GM18499 (cell line): ENCODE results near the gene ELK3.

Experiments used
- ATAC-seq: cut with Tn5 transposase; IDR thresholded peaks from one replicate; pipeline ENCODE4 v1.9.1; 2021; ENCODE audit warnings: moderate number of reproducible peaks; ENCODE audit not compliant: insufficient read depth, unreplicated experiment

ELK3 gene

DNA sequence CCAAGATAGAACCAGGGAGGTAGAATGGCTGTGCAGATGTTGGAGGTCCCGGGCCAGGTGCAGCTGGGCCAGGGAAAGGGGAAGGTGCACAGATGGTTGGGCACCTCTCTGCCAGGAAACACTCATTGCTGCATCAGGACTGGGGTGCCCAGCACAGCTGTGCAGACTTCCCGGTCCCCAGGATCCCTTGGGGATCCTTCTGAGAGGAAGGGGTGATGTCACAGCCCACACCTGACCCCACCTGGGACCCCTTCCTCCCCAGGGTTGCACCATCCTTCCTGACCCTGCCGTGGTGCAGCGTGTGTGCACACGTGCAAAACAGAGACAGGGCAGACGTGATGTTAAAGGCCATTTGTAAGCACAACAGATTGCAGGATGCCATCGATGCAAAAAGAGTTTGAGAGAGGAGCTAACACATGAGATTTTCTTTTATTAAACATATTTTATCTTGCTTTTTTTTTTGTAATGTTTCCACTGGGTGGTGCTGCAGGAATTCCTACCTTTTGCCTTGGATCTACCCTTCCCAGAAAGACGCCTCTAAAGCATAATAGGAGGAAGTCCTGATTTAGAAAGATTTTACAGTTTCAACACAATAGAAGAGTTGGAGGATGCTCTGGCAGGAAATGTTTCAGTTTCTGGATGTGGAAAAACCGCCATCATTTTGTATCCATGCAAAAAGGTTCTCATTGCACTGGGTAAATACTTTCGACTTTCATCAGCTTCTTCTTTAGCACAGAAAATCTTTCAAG, 14.8 kb downstream of the ELK3 start:
- ATAC-seq, result no peak

DNA sequence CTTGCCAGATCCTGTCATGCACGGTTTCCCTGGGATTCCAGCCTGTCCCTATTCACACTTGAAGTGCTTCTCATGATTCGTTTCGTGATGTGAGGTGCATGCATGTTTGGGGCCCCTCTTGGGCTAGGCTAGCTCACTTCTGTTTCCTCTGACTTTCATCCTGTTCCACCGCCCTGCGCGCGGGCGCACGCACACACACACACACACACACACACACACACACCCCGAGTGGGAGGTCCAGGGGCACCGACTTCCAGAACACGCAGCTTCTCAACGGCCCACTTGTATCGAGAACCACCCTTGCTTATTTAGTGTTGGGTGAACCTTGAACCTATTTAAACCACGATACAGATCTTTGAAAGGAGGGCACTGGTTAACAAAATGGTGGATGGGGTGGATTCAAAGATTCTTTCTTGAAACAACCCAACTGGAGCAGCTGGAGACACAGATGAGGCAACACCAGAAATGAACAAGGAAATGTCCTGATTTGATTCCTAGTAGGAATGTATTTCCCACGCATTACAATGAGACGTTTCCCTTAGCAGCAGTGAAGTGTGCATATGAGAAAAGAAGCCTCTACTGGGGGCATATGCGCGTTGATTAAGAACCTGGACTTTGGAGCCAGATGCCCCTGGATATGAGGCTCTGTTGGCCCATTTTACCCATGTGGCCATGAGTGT, 16.3 kb downstream of the ELK3 start:
- no peak for ATAC-seq

DNA sequence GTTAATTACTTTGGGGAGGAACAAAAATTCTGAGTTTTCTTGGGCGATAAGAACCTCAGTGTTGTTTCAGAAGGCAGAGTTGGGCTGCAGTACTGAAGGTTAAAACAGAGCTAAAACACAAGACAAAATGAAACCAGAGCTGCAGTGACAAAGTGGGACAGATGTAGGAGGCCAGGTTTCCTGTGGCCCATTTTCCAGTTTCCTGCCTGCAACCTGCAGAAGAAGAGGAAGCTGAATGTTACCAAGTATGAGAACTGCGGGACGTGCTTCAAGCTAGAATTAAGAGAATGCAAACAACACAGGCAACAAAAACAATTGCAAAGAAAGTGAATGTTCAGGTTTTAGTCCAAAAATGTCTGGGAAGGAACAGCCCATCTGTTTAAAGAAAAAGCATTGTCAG, 17.8 kb downstream of the ELK3 start:
- no peak for ATAC-seq

DNA sequence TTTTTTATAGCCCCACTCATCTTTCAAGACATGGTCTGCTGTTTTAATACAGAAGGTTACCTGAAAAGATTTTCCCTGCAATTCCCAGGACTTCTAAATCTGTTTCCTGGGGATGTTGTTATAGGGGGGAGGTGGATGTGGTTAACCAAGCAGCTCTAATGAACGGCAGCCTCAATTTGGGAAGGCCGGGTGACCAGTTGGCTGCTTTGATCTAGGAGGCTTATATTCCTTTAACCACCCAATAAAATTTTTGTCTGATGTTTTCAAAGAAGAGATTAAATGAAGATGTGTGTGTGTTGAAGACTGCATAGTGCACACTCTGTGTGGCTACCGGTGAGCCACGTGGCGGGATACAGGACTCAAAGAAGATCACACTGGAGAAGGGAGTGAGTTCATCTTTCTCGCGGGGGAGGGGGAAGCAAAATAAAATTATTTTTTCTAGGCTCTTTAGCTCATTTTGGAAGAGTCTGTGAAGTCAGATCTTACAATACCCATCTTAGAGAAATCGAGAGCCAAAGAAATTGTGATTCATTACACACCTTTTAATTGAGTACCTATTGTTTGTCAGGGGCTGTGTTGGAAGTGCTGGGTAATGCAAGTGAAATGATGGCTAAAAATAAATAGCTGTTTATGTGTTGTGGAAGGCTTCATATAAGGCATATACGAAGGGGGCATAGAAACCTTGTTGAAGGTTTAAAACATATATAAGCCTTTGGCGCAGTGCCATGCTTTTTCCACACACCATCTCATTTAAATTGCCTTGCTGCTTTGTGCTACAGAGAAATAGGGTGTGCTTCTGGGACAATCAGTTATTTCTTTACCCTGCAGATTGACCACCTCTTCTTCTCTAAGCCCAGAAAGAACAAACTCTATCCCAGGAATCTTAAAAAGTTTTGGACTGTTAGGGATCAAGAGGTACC, 18.5 kb downstream of the ELK3 start:
- ATAC-seq, result no peak

DNA sequence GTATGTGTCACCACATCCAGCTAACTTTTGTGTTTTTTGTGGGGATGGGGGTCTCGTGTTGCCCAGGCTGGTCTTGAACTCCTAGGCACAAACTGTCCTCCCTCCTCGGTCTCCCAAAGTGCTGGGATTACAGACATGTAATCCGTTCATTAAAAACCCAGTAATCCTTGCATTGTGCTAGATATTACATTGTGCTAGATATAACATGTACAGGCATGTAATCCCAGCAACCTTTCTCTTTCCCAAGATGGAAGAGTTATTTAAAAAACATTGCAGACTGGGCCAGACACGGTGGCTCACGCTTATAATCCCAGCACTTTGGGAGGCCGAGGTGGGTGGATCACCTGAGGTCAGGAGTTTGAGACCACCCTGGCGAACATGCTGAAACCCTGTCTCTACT, 19.7 kb downstream of the ELK3 start:
- no peak for ATAC-seq

DNA sequence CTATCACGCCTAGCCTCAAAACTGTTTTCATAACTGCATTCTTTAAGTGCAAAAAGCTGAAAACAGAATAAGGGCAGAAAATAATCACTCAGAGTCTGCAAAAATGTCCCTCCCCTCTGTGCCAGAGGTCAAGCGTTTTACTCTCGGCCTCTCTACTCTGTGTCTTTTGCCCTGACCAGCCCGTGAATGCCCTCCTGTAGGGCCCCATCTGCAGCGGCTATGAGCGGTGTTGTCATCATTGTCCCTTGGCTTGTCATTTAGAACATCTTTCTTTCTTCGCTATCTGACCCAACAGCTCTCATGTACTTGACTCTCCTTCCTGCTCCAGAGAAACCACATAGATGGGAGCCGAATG, 21.7 kb downstream of the ELK3 start:
- no peak for ATAC-seq

DNA sequence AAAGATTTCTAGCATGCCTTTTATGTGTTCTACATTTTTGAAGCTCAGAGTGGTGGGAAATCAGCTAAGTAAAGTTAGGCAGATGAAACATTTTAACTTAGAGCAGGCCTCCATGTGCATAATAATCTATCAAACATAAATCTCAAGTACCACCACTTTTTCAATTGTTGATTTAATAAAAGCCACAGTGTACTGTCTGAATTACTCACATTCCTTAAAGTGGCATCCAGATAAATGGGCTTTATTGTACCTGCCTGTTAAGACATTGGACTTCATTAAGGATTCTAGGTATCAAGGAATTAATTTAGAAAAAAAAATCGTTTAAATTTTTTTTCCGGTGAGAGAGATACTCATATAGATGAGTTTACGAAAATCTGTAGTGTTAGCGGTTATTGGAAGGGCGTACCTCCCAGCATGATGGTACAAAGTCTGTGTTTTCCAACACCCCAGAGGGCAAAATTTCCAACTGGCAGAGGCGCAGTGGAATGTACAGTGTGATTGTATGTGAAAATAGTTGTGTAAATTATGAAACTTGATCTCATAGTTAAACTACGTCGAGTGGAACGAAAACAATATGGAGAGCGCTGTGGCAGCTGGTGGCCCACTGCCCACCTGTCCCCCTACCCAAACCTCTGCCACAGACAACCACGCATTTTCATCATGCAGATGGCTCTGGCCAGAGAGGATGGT, 25.0 kb downstream of the ELK3 start:
- no peak for ATAC-seq

DNA sequence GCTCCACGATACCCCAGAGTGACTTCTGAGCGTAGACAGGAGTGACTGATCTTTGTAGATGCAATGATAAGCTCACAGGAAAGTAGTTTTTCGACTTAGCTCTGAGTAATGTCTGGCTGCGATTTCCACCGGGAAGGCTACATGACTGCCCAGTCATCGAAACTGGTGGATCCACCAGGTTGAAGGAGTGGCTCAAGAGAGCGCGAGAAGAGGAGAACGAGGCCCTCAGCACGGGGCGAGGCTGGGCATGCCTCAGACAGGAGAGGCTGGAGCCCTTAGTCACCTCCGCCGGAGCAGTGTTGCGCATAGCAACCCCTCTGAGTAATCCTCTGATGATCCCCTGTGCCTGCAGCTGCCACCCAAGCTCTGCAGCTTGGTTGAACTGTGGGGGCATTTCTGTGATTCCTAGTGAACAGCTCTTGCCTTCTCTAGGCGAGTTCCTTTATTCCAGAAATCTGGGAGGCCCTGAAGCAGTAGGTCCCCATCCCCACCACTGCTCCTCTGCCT, 25.6 kb downstream of the ELK3 start:
- no peak for ATAC-seq

DNA sequence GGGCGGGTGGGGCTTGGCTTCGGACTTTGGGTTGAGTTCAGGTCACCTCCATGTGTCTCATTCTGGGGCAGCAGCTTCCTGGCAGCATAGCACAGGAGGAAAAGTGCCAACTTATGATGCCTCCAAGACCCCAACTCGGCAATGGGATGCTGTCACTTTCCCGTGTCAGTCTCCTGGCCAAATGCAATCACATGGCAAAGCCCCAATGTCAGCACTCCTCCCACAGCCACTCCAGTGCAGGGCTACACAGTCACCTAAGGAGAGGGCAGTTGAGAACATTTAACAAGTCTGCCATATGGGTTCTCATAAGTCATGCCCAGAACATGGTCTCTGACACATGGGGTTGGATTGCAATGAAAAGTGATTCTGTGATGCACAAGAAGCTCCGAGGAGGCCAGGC, 26.7 kb downstream of the ELK3 start:
- ATAC-seq, result no peak

DNA sequence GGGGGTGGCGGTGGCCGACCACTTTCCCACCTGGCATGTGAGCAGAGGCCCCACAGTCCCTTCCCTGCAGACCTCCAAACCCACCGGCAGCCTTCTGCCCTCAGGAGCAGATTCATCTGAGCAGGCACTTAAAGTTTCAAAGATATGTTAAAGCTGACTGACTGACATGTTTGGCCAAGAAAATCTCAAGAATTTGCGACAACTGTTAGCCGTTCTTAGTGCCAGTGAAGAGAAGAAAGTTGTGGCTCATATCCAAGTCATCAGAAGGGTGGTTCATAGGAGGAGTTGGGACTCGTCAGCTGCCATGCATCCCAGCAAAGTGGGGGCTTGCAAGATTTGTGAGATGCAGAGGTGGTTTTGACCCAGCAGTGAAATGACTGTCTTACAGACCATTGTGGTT, 27.2 kb downstream of the ELK3 start:
- ATAC-seq, result no peak

DNA sequence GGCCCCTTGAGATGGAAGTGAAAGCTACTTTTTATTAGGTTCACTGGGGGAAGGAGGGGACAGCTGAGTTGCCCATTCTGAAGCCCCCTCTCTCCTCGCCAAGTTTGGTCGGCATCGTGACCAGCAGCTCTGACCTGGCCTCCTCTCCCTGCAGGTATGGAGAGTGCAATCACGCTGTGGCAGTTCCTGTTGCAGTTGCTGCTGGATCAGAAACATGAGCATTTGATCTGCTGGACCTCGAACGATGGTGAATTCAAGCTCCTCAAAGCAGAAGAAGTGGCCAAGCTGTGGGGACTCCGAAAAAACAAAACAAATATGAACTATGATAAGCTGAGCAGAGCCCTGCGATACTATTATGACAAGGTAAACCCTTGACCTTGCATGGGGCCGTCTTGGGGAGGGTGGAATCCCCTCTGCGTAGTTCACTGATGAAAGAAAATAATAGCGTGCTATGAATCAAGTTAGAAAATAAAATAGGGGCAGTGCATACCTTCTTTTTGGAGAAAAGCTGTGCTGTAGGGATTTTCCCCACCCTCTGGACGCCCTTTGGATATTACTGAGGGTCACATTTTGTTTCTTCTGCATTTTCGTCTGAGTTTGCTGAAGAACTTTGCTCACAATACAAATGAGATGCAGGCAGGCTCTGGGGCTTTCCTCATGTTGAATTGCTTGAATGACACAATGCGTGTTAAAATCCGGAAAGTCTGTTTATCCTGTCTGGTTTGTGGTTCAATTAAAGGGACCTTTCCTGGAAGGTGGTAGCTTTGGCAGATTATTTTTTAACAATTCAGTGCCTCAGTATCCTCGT, 29.4 kb downstream of the ELK3 start:
- no peak for ATAC-seq

DNA sequence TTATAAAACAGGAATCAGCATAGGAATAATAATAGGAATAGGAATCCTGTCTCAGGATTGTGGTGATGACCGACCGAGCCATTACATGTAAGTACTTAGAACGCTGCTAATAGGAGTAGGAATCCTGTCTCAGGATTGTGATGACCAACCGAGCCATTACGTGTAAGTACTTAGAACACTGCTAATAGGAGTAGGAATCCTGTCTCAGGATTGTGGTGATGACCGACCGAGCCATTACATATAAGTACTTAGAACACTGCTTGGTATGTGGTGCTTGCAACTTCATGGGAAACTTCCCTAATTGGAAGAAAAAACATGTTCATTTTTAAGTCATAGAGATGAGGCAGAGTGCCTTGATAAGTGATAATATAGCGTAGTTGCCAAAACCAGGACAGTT, 30.0 kb downstream of the ELK3 start:
- no peak for ATAC-seq

DNA sequence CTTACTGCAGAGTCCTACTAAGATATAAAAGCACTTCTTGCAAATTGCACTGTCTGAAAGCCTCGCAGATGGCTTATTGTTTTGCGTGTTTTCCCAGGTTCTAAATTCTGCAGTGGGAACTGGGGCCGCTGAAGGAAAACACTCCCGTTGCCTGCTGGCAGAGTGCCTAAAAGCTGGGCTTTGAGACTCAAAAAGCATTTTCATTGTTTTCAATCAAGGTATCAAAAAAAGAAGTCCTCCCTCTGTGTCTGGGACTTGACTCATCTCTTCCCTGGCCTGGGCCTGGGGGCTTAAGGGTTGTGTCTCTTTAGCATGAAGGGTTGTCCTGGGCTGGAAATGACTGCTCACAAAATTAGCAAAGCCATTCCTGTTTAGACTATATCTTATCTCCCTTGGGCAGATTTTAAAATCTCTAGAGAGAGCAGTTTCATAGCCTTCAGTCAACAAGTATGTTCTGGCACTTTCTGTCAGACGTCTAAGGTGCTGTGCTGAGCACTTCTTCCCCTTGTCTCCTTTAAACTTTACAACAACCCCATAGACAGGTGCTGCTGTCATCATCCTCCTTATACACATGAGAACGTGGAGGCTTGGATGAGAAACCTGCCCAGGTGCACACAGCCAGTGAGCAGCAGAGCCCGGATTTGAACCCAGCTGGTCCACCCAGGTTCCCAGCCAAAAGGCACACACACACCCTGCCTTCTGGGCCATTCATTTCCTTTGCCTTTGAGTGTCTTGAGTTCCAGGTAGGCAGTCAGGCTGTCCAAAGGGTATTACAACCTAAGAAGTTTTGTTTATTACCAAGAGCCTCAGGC, 31.1 kb downstream of the ELK3 start:
- ATAC-seq, result no peak

DNA sequence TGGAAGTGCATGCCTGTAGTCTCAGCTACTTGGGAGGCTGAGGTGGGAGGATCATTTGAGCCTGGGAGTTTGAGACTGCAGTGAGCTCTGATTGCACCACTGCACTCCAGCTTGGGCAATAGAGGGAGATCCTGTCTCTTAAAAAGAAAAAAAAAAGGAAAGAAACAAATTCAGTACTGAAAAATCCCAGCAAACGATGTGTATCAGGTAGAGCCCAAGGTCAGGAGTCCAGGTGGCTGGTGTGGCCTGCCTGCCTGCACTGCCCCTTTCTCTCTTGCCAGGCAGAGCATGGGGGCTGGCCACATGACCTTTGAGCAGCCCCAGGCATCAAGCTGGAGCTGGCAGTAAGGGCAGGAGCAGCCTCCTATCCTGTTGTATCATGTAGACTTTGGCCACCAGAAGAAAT, 31.8 kb downstream of the ELK3 start:
- no peak for ATAC-seq

DNA sequence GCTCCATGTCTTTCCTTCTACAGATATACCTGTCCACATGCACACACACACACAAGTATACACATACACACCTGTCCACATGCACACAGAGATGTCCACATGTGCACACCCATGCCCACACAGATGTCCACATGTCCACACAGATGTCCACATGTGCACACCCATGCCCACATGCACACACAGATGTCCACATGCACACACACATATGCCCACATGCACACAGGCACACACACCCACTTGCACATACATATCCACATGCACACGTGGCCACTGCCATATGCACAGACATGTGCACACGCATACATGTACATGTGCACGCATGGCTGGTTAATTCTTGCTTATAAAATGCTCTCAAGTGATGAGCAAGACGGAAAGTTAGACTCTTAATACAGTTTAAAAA, 32.2 kb downstream of the ELK3 start:
- ATAC-seq, result no peak

DNA sequence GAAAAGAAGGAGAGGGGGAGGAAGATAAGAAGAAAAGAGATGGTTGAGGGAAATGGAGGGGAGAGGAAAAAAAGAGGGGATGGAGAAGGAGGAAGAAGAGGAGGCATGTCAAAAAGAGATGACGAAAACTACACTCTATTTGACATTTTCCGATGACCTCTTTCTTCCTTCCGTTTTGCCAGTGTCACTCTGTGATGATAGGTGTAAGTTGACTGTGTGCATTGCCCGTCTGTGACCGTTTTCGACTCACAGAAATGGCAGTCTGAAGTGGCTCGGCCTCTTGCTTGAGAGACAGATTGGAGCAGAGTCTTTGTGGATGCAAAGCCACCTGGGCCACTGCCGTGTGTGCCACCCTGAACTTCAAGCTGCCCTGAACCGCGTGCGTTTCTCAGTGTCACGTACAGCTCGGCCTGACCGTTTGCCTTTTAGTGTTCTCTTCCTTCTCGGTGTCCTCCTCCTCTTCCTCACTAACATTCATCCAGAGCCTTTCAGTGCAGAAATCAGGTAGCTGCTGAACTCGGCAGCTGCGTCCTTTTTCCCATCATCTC, 32.7 kb downstream of the ELK3 start:
- ATAC-seq, result no peak

DNA sequence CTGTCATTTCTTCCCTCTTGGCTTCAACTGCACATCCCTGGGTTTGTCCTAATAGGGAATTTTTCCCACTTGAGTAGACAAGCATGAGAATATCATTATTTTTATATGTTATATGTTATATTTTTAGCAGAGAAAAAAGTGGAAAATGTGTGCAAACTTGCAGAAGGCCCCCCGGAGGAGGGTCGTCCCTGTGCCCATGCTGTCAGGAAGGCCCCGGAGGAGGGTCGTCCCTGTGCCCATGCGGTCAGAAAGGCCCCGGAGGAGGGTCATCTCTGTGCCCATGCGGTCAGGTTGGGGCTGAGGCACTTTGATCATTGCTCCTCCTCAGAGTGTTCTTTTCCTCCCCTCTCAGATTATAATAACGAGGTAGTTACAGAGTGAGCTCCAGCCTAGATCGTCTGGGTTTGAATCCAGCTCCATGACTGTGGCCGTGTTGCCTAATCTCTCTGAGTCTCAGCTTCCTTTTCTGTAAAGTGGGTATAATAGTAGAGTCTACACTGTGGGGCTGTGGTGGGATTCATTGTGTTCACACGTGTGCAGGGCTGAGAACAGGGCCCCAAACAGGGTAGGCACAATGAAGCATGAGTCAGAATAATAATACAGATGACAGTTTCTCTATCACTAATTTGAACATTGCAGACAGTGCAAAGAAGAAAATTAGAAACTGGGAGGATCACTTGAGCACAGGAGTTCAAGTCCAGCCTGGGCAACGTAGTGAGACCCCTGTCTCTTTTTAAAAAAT, 33.4 kb downstream of the ELK3 start:
- no peak for ATAC-seq
